Heart left ventricle (tissue), 13 donors: ENCODE results near the gene SLC25A21.

Source experiments
- CTCF ChIP-seq, 12 donors: fragments of 200-600 bp; sonication (generic) in 4 of 12; IDR thresholded peaks; one replicate each; pipeline versions ENCODE4 v1.5.0 to v1.8.0; 2018 to 2022; ENCODE audit warnings: antibody characterized with exemption in 12 of 12, mild to moderate bottlenecking in 5 of 12
- POLR2A ChIP-seq, 2 donors: fragments of 450-650 bp; IDR thresholded peaks; one replicate each; pipeline ENCODE4 v1.6.1; 2017; ENCODE audit warnings: antibody characterized with exemption in 2 of 2, mild to moderate bottlenecking in 2 of 2, moderate library complexity in 2 of 2
- donor health status: ischemic (EF 13 %, LVEDD 7.1; RV severe dilation, severe dysfunction).
- donor health status: DM: no; HTN: yes; CAD: no.
- donor health status: DM: no; HTN: no; CAD: no.
- donor health status: ischemic (EF 25% LVEDD 6.9; RV normal size, moderate dysfunction).
- donor health status: ischemic (EF 25% LVEDD 5.7; RV mildly dilated, moderate dysfunction).
- donor health status: ischemic (EF 35%, LVEDD 5.7; RV mildly dilated, moderate dysfunction).
- donor health status: nonischemic (EF 11% LVEDD 7.7; RV severe dilation, severe dysfunction).
- donor health status: DM: yes; HTN: yes; CAD: no.
- donor health status: PGD.
- donor health status: ischemic (EF 29% LVEDD 5.4; RV normal size, mild dysfunction).
- donor health status: nonischemic (EF 23%, LVEDD 6.1; RV moderate dilation, normal function).

- TF ChIP-seq CTCF (IDR thresholded peaks at IDR 0.05) (no peak), POLR2A (IDR thresholded peaks at IDR 0.05) (no peak)
Measured at GRCh38 chr14:37138898-37139297, 33.5 kb downstream of the SLC25A21 start.
